Measurements from ENCODE around the gene PSMG4.

The PSMG4 gene

GRCh38 chr6:3249821-3250220 is 8.9 kb upstream of the PSMG4 start:
- Histone ChIP-seq H3K36me3 (replicated peaks; ENCODE audit: low read depth, low read length) (no peaks in the 10 kb centered on the region), H3K79me2 (ENCODE audit: low read length) (no peaks in the 10 kb centered on the region), H3K9me3 (ENCODE audit: insufficient read depth, low read length) (no peaks in the 10 kb centered on the region), H3K27me3 (ENCODE audit: low read depth, low read length) (0 out of 2 replicates have a peak, but pooled peaks cover 3% of the 10 kb centered on the region), H4K20me1 (ENCODE audit: insufficient read depth, low read length) (no peaks in the 10 kb centered on the region), H3K4me2 (ENCODE audit: low read length) (no peak overlapping the region), H3K4me3 (ENCODE audit: low read length) (no peak overlapping the region), H3K4me1 (ENCODE audit: low read length) (peaks cover 3% of the 10 kb centered on the region; the same call in 1 of the 2 replicates), H3K9ac (ENCODE audit: low read length) (no peak overlapping the region), H2AFZ (ENCODE audit: low read depth, low read length) (no peak overlapping the region), H3K27ac (ENCODE audit: low read length) (no peak overlapping the region)
- TF ChIP-seq EZH2phosphoT487 (IDR thresholded peaks at IDR 0.05; ENCODE audit: low read depth) = no peak
- no peak for TF ChIP-seq CTCF (IDR thresholded peaks at IDR 0.05; ENCODE audit: low read depth, low read length)

GRCh38 chr6:3250231-3250675 is 8.5 kb upstream of the PSMG4 start:
- Histone ChIP-seq H3K36me3 (replicated peaks; ENCODE audit: low read depth, low read length) (no peaks in the 10 kb centered on the region), H3K4me1 (ENCODE audit: low read length) (peaks cover 3% of the 10 kb centered on the region; the same call in 1 of the 2 replicates), H3K4me3 (ENCODE audit: low read length) (no peak overlapping the region), H3K27me3 (ENCODE audit: low read depth, low read length) (0 out of 2 replicates have a peak, but pooled peaks cover 3% of the 10 kb centered on the region), H3K27ac (ENCODE audit: low read length) (no peak overlapping the region), H2AFZ (ENCODE audit: low read depth, low read length) (no peak overlapping the region), H3K4me2 (ENCODE audit: low read length) (no peak overlapping the region), H3K9ac (ENCODE audit: low read length) (no peak overlapping the region), H4K20me1 (ENCODE audit: insufficient read depth, low read length) (no peaks in the 10 kb centered on the region), H3K9me3 (ENCODE audit: insufficient read depth, low read length) (no peaks in the 10 kb centered on the region), H3K79me2 (ENCODE audit: low read length) (no peaks in the 10 kb centered on the region)
- TF ChIP-seq CTCF (IDR thresholded peaks at IDR 0.05; ENCODE audit: low read depth, low read length) = no peak

GRCh38 chr6:3251462-3252314 is 7.1 kb upstream of the PSMG4 start:
- Histone ChIP-seq H3K79me2 (ENCODE audit: low read length) (no peaks in the 10 kb centered on the region), H3K9ac (ENCODE audit: low read length) (no peak overlapping the region), H3K4me1 (ENCODE audit: low read length) (peaks cover 3% of the 10 kb centered on the region; the same call in 1 of the 2 replicates), H3K9me3 (ENCODE audit: insufficient read depth, low read length) (no peaks in the 10 kb centered on the region), H3K27me3 (ENCODE audit: low read depth, low read length) (0 out of 2 replicates have a peak, but pooled peaks cover 3% of the 10 kb centered on the region), H4K20me1 (ENCODE audit: insufficient read depth, low read length) (no peaks in the 10 kb centered on the region), H3K36me3 (replicated peaks; ENCODE audit: low read depth, low read length) (no peaks in the 10 kb centered on the region), H3K27ac (ENCODE audit: low read length) (no peak overlapping the region), H2AFZ (ENCODE audit: low read depth, low read length) (0 out of 2 replicates have a peak overlapping the region, but pooled peaks have one; percentile 60), H3K4me2 (ENCODE audit: low read length) (peak overlapping the region; percentile 56), H3K4me3 (ENCODE audit: low read length) (no peak overlapping the region)
- TF ChIP-seq CTCF (IDR thresholded peaks at IDR 0.05; ENCODE audit: low read depth, low read length) (peak; percentile 77), EZH2phosphoT487 (IDR thresholded peaks at IDR 0.05; ENCODE audit: low read depth) (no peak)

- TF ChIP-seq EZH2phosphoT487 (IDR thresholded peaks at IDR 0.05; ENCODE audit: low read depth) (no peak), CTCF (IDR thresholded peaks at IDR 0.05; ENCODE audit: low read depth, low read length) (no peak)
- no peaks in the 10 kb centered on the region for H4K20me1 ChIP-seq (ENCODE audit: insufficient read depth, low read length)
- H3K9me3 ChIP-seq (ENCODE audit: insufficient read depth, low read length) = no peaks in the 10 kb centered on the region
- H3K9ac ChIP-seq (ENCODE audit: low read length) = no peak overlapping the region
- no peak overlapping the region for H2AFZ ChIP-seq (ENCODE audit: low read depth, low read length)
- H3K27me3 ChIP-seq (ENCODE audit: low read depth, low read length) = 0 out of 2 replicates have a peak, but pooled peaks cover 3% of the 10 kb centered on the region
- no peaks in the 10 kb centered on the region for H3K36me3 ChIP-seq (replicated peaks; ENCODE audit: low read depth, low read length)
- H3K79me2 ChIP-seq (ENCODE audit: low read length) = no peaks in the 10 kb centered on the region
- H3K4me3 ChIP-seq (ENCODE audit: low read length) = no peak overlapping the region
- no peak overlapping the region for H3K4me2 ChIP-seq (ENCODE audit: low read length)
- H3K4me1 ChIP-seq (ENCODE audit: low read length) = peaks cover 3% of the 10 kb centered on the region; the same call in 1 of the 2 replicates
- H3K27ac ChIP-seq (ENCODE audit: low read length) = no peak overlapping the region
These were observed 6.4 kb upstream of the PSMG4 start for GRCh38 chr6:3252369-3252768.

All from OCI-LY3 (cell line).